Renal cortex interstitium (tissue), 11 donors: Measurements from ENCODE around the gene EPHB2. TPM values are rescaled to one million over a fixed set of nuclear protein-coding genes. Genes with fewer than 3 reads are reported as not detected.

Source experiments
- DNase-seq, 11 donors: peaks; one replicate each; pipeline ENCODE4 v3.0.0-alpha.2; 2013; ENCODE audit warnings: low read depth in 9 of 11, low spot score in 4 of 11; ENCODE audit errors: extremely low read depth in 1 of 11
- polyA plus RNA-seq, 3 donors: library from polyadenylated mRNA; unstranded; fragments of 120-200 nt; gene quantifications; one replicate each; pipeline ENCODE4 v1.2.1, GENCODE V29; 2013; ENCODE audit not compliant: insufficient read length in 3 of 3

Gene EPHB2
- polyA plus RNA-seq, 3 donors, result 11.8 to 16.1 (median 11.9) TPM

GRCh38 chr1:22711591-22712501 lies 1.2 kb downstream of the EPHB2 start:
- no peak for DNase-seq

GRCh38 chr1:22712502-22713271 lies 2.0 kb downstream of the EPHB2 start:
- no peak for DNase-seq

GRCh38 chr1:22714455-22714854 lies 3.8 kb downstream of the EPHB2 start:
- DNase-seq, result no peak

GRCh38 chr1:22717037-22717760 lies 6.6 kb downstream of the EPHB2 start:
- DNase-seq, result no peak

- DNase-seq, result no peak
Observed at GRCh38 chr1:22721122-22721873, 10.7 kb downstream of the EPHB2 start.

GRCh38 chr1:22722901-22723550 lies 12.4 kb downstream of the EPHB2 start:
- DNase-seq, result no peak

GRCh38 chr1:22727873-22728272 lies 17.2 kb downstream of the EPHB2 start:
- DNase-seq, result no peak

GRCh38 chr1:22728751-22729399 lies 18.2 kb downstream of the EPHB2 start:
- no peak for DNase-seq

- no peak for DNase-seq
Observed at GRCh38 chr1:22729400-22729773, 18.7 kb downstream of the EPHB2 start.

GRCh38 chr1:22729912-22730311 lies 19.3 kb downstream of the EPHB2 start:
- no peak for DNase-seq

- no peak for DNase-seq
Observed at GRCh38 chr1:22731924-22732720, 21.5 kb downstream of the EPHB2 start.

- no peak for DNase-seq
Observed at GRCh38 chr1:22733643-22734042, 23.0 kb downstream of the EPHB2 start.

GRCh38 chr1:22736501-22737080 lies 26.0 kb downstream of the EPHB2 start:
- DNase-seq, result no peak

- DNase-seq, result no peak
Observed at GRCh38 chr1:22737374-22738068, 26.9 kb downstream of the EPHB2 start.

GRCh38 chr1:22738069-22738435 lies 27.4 kb downstream of the EPHB2 start:
- no peak for DNase-seq

- no peak for DNase-seq
Observed at GRCh38 chr1:22738522-22738921, 27.9 kb downstream of the EPHB2 start.
